Colonic mucosa (tissue), 4 donors: Measurements from ENCODE around the gene CACNB4. TPM values are rescaled to one million over a fixed set of nuclear protein-coding genes. Genes with fewer than 3 reads are reported as not detected.
"Not testable (repeated sequence)": the region's sequence is repeated elsewhere in the genome, so short reads cannot be mapped to it uniquely, and the experiment has no call there.

ENCODE experiments used
- DNase-seq: peaks from one replicate; pipeline ENCODE4 v3.0.0-alpha.2; 2020
- H3K27ac ChIP-seq: fragments of 200-600 bp; one replicate; pipeline ENCODE4 v1.8.0; 2021
- H3K27me3 ChIP-seq: fragments of 200-600 bp; one replicate; pipeline ENCODE4 v1.8.0; 2021
- H3K36me3 ChIP-seq: fragments of 200-600 bp; one replicate; pipeline ENCODE4 v1.8.0; 2021
- H3K4me1 ChIP-seq: fragments of 200-600 bp; one replicate; pipeline ENCODE4 v1.8.0; 2021; ENCODE audit warnings: mild to moderate bottlenecking
- H3K4me3 ChIP-seq: fragments of 200-600 bp; one replicate; pipeline ENCODE4 v1.8.0; 2021
- H3K9ac ChIP-seq, 2 donors: one replicate each; pipeline ENCODE4 v1.7.0; 2013; ENCODE audit warnings: control low read depth in 2 of 2, low read depth in 2 of 2, low read length in 2 of 2
- H3K9me3 ChIP-seq: fragments of 200-600 bp; one replicate; pipeline ENCODE4 v1.8.0; 2021
- intact Hi-C: fragments of 100-400 bp; cut with DNase I; formaldehyde crosslinking; loops from one replicate; pipeline ENCODE4 v1.14.1; 2022
- total RNA-seq, 2 donors: library from RNA; stranded (reverse); fragmentation: NEBNext Ultra II Directional in 1 of 2; extraction: Animal tissue kit (Norgen Biotek cat#: 25700) in 1 of 2; gene quantifications; one replicate each; pipeline ENCODE4 v1.2.1, GENCODE V29; 2021
- TF ChIP-seq, protein P1 (sequence below): fragments of 200-600 bp; IDR thresholded peaks from one replicate; pipeline ENCODE4 v1.8.0; 2022; ENCODE audit warnings: antibody characterized with exemption, mild to moderate bottlenecking
- donor health status: healthy.
- donor health status: DM: no; HTN: no; CAD: no.
- donor health status: DM: no; HTN: no; CAD: no.

CACNB4 gene
- total RNA-seq, 2 donors from 2014 or later, result 0.44 to 1.0 TPM

GRCh38 chr2:152095146-152095545 is 3.7 kb downstream of the CACNB4 start:
- no peaks in the 10 kb centered on the region for H3K36me3 ChIP-seq
- H3K9ac ChIP-seq, result no peak overlapping the region
- TF ChIP-seq, protein P1, sequence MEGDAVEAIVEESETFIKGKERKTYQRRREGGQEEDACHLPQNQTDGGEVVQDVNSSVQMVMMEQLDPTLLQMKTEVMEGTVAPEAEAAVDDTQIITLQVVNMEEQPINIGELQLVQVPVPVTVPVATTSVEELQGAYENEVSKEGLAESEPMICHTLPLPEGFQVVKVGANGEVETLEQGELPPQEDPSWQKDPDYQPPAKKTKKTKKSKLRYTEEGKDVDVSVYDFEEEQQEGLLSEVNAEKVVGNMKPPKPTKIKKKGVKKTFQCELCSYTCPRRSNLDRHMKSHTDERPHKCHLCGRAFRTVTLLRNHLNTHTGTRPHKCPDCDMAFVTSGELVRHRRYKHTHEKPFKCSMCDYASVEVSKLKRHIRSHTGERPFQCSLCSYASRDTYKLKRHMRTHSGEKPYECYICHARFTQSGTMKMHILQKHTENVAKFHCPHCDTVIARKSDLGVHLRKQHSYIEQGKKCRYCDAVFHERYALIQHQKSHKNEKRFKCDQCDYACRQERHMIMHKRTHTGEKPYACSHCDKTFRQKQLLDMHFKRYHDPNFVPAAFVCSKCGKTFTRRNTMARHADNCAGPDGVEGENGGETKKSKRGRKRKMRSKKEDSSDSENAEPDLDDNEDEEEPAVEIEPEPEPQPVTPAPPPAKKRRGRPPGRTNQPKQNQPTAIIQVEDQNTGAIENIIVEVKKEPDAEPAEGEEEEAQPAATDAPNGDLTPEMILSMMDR, result no peak
- H3K4me3 ChIP-seq, result no peak overlapping the region
- H3K27me3 ChIP-seq, result peaks cover 28% of the 10 kb centered on the region
- peaks cover 5% of the 10 kb centered on the region for H3K4me1 ChIP-seq
- intact Hi-C loops, result no loop called here
- DNase-seq, result no peak
- H3K9me3 ChIP-seq, result no peaks in the 10 kb centered on the region
- H3K27ac ChIP-seq, result no peak overlapping the region

- no peaks in the 10 kb centered on the region for H3K36me3 ChIP-seq
- H3K27ac ChIP-seq, result no peak overlapping the region
- H3K4me1 ChIP-seq, result peaks cover 5% of the 10 kb centered on the region
- H3K27me3 ChIP-seq, result peaks cover 16% of the 10 kb centered on the region
- DNase-seq, result no peak
- no peak overlapping the region for H3K4me3 ChIP-seq
- no peak overlapping the region for H3K9ac ChIP-seq
- no peaks in the 10 kb centered on the region for H3K9me3 ChIP-seq
- TF ChIP-seq, protein P1, result no peak
- intact Hi-C loops, result no loop called here
Measured at GRCh38 chr2:152094014-152094413, 4.8 kb downstream of the CACNB4 start.

- Histone ChIP-seq H3K4me1 (peaks cover 5% of the 10 kb centered on the region), H3K36me3 (no peaks in the 10 kb centered on the region), H3K9ac (no peak overlapping the region), H3K4me3 (no peak overlapping the region), H3K27me3 (peaks cover 11% of the 10 kb centered on the region), H3K27ac (no peak overlapping the region), H3K9me3 (no peaks in the 10 kb centered on the region)
- intact Hi-C loops, result no loop called here
- DNase-seq, result no peak
- TF ChIP-seq, protein P1, result no peak
Measured at GRCh38 chr2:152093464-152093863, 5.4 kb downstream of the CACNB4 start.

- intact Hi-C loops, result no loop called here
- Histone ChIP-seq H3K9me3 (no peaks in the 10 kb centered on the region), H3K4me3 (no peak overlapping the region), H3K36me3 (no peaks in the 10 kb centered on the region), H3K27ac (no peak overlapping the region), H3K27me3 (peaks cover 5% of the 10 kb centered on the region), H3K4me1 (no peaks in the 10 kb centered on the region), H3K9ac (no peak overlapping the region)
- no peak for DNase-seq
- TF ChIP-seq, protein P1, result no peak
Measured at GRCh38 chr2:152092095-152092494, 6.7 kb downstream of the CACNB4 start.

DNA sequence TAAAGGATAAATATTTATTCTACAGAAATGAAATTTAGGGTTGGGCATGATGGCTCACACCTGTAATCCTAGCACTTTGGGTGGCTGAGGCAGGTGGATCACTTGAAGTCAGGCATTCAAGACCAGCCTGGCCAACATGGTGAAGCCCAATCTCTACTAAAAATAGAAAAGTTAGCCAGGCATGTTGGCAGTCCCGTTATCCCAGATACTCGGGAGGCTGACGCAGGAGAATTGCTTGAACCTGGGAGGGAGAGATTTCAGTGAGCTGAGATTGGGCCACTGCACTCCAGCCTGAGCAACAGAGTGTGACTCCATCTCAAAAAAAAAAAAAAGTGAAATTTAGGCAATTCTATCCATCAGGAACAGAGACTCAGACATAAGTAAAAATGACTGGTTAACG is 8.1 kb downstream of the CACNB4 start:
- H3K36me3 ChIP-seq, H3K9ac ChIP-seq, H3K9me3 ChIP-seq, H3K27me3 ChIP-seq, H3K27ac ChIP-seq, H3K4me3 ChIP-seq, intact Hi-C loops, DNase-seq, H3K4me1 ChIP-seq: not testable (repeated sequence)

DNA sequence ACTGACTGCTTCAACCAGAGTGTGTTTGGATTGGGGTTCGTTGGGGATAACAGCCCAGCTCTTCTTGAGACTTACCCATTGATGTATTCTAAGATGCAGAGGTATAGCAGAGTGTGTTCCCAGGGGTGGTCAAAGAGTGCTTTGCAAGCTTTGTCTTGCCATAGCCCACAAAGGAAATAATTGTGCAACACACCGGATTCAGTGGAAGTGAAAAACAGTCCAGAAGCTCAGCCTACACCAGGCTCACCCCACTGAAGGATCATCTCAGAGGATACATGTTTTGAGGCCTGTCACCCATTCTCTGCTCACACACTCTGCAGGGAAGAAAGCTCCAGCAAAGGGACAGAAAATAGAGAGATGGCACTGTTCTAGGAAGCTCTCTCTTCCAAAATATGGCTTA is 9.6 kb downstream of the CACNB4 start:
- Histone ChIP-seq H3K27me3 (no peaks in the 10 kb centered on the region), H3K4me3 (no peak overlapping the region), H3K27ac (no peak overlapping the region), H3K9me3 (no peaks in the 10 kb centered on the region), H3K36me3 (no peaks in the 10 kb centered on the region), H3K4me1 (no peaks in the 10 kb centered on the region), H3K9ac (no peak overlapping the region)
- no peak for DNase-seq
- intact Hi-C loops, result no loop called here
- TF ChIP-seq, protein P1, result no peak
